Endodermal cell (in vitro differentiated cells): ENCODE measurements around the gene HIGD1C. TPM values are rescaled to one million over a fixed set of nuclear protein-coding genes. Genes with fewer than 3 reads are reported as not detected.

Experiments used
- DNase-seq: peaks from one replicate; pipeline ENCODE4 v3.0.0-alpha.2; 2017
- H3K27ac ChIP-seq: 2 replicates; pipeline ENCODE4 v1.5.1; 2013; ENCODE audit warnings: mild to moderate bottlenecking, low read depth, low read length, moderate library complexity
- H3K27me3 ChIP-seq: 2 replicates; pipeline ENCODE4 v1.6.1; 2013; ENCODE audit warnings: mild to moderate bottlenecking, low read length, moderate library complexity; ENCODE audit not compliant: insufficient read depth, control insufficient read depth, poor library complexity, severe bottlenecking
- H3K36me3 ChIP-seq: 2 replicates; pipeline ENCODE4 v1.7.0; 2013; ENCODE audit warnings: mild to moderate bottlenecking, low read length, moderate library complexity; ENCODE audit not compliant: control insufficient read depth, insufficient read depth
- H3K4me1 ChIP-seq: one replicate; pipeline ENCODE4 v1.7.0; 2013; ENCODE audit warnings: low read length; ENCODE audit not compliant: control insufficient read depth, insufficient read depth
- H3K4me3 ChIP-seq: 2 replicates; pipeline ENCODE4 v1.5.1; 2013; ENCODE audit warnings: mild to moderate bottlenecking, low read length, moderate library complexity
- H3K9ac ChIP-seq: 2 replicates; pipeline ENCODE4 v1.6.1; 2013; ENCODE audit warnings: mild to moderate bottlenecking, low read length, moderate library complexity; ENCODE audit not compliant: poor library complexity, severe bottlenecking; ENCODE audit errors: extremely low read depth
- H3K9me3 ChIP-seq: 2 replicates; pipeline ENCODE4 v1.6.1; 2013; ENCODE audit warnings: mild to moderate bottlenecking, low read length, moderate library complexity; ENCODE audit not compliant: control insufficient read depth
- H3K27ac Mint-ChIP-seq: 2 replicates; pipeline ENCODE4 v1.8.0; 2020; ENCODE audit warnings: mixed read lengths
- H3K27me3 Mint-ChIP-seq: 2 replicates; pipeline ENCODE4 v1.8.0; 2021; ENCODE audit warnings: mild to moderate bottlenecking, mixed read lengths; ENCODE audit not compliant: insufficient read depth
- H3K36me3 Mint-ChIP-seq: 2 replicates; pipeline ENCODE4 v1.8.0; 2020; ENCODE audit warnings: low read depth, mixed read lengths
- H3K4me1 Mint-ChIP-seq: 2 replicates; pipeline ENCODE4 v1.8.0; 2020; ENCODE audit warnings: mixed read lengths
- H3K4me3 Mint-ChIP-seq: 2 replicates; pipeline ENCODE4 v1.8.0; 2020; ENCODE audit warnings: mild to moderate bottlenecking, moderate library complexity, mixed read lengths
- H3K9me3 Mint-ChIP-seq: 2 replicates; pipeline ENCODE4 v1.8.0; 2020; ENCODE audit warnings: mild to moderate bottlenecking, mixed read lengths
- WGBS, 2 experiments: methylation state at CpG; one replicate each; pipeline versions ENCODE4 v1.1.5 to v1.1.7; 2013; ENCODE audit warnings: missing lambda C conversion rate in 2 of 2, mixed read lengths in 1 of 2; ENCODE audit not compliant: insufficient coverage in 1 of 2, insufficient read length in 1 of 2; 5-methylcytosine and 5-hydroxymethylcytosine counted together
- total RNA-seq, 2 donors: library from RNA; stranded (reverse); fragmentation: NEBNext Ultra II Directional in 1 of 2; extraction: Animal tissue kit (Norgen Biotek cat#: 25700) in 1 of 2; gene quantifications; 2 replicates in 1 of 2; 3 replicates in 1 of 2; pipeline ENCODE4 v1.2.1, GENCODE V29; 2021
- TF ChIP-seq, protein P1 (sequence below): fragments of 200-600 bp; sonication (generic); conservative IDR thresholded peaks from 2 replicates; pipeline ENCODE4 v1.5.0; 2021; ENCODE audit warnings: antibody characterized with exemption, mild to moderate bottlenecking

The HIGD1C gene
- total RNA-seq, 2 donors from 2014 or later: not detected

DNA sequence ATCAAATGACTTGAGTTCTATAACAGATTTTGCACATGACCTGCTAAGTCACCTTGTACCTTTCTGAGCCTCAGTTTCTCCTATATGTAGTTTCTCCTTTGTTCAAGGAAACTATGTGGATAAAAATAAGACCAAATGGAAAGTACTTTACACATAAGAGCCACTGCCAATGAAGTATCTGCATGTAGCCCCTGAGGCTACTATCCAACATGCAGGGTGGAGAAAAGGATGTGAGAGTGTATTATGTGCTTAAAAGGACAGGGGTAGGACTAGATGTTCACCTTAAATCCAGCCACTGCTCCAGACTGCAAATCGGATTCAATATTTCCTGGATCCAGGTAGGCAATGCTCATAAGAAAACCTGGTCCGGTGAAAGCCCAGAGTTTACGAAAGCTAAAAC lies 52.7 kb downstream of the HIGD1C start:
- H3K4me1 ChIP-seq: no peaks in the 10 kb centered on the region
- no peak overlapping the region for H3K9ac ChIP-seq
- peak overlapping the region; percentile 59 for H3K27ac Mint-ChIP-seq
- DNase-seq: no peak
- peaks cover 67% of the 10 kb centered on the region for H3K36me3 Mint-ChIP-seq
- peaks cover 57% of the 10 kb centered on the region for H3K36me3 ChIP-seq
- H3K27ac ChIP-seq: peak overlapping the region; percentile 9
- H3K4me3 ChIP-seq: no peak overlapping the region
- no peaks in the 10 kb centered on the region for H3K27me3 Mint-ChIP-seq
- no peaks in the 10 kb centered on the region for H3K27me3 ChIP-seq
- 94 to 100% methylated on average over 2 to 3 of the region's 3 CpGs for WGBS, 2 experiments
- no peaks in the 10 kb centered on the region for H3K9me3 Mint-ChIP-seq
- H3K4me3 Mint-ChIP-seq: no peak overlapping the region
- peaks cover 5% of the 10 kb centered on the region for H3K4me1 Mint-ChIP-seq
- TF ChIP-seq, protein P1, sequence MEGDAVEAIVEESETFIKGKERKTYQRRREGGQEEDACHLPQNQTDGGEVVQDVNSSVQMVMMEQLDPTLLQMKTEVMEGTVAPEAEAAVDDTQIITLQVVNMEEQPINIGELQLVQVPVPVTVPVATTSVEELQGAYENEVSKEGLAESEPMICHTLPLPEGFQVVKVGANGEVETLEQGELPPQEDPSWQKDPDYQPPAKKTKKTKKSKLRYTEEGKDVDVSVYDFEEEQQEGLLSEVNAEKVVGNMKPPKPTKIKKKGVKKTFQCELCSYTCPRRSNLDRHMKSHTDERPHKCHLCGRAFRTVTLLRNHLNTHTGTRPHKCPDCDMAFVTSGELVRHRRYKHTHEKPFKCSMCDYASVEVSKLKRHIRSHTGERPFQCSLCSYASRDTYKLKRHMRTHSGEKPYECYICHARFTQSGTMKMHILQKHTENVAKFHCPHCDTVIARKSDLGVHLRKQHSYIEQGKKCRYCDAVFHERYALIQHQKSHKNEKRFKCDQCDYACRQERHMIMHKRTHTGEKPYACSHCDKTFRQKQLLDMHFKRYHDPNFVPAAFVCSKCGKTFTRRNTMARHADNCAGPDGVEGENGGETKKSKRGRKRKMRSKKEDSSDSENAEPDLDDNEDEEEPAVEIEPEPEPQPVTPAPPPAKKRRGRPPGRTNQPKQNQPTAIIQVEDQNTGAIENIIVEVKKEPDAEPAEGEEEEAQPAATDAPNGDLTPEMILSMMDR: no peak
- H3K9me3 ChIP-seq: no peaks in the 10 kb centered on the region

GRCh38 chr12:51005671-51006070 lies 53.3 kb downstream of the HIGD1C start:
- Mint-ChIP-seq H3K27ac (peak overlapping the region; percentile 69), H3K36me3 (peaks cover 61% of the 10 kb centered on the region), H3K27me3 (no peaks in the 10 kb centered on the region), H3K4me1 (peaks cover 5% of the 10 kb centered on the region), H3K4me3 (no peak overlapping the region), H3K9me3 (no peaks in the 10 kb centered on the region)
- H3K4me3 ChIP-seq: no peak overlapping the region
- no peak overlapping the region for H3K9ac ChIP-seq
- H3K4me1 ChIP-seq: no peaks in the 10 kb centered on the region
- WGBS, 2 experiments: 83 to 96% methylated on average over 2 to 3 of the region's 3 CpGs
- DNase-seq: peak; percentile 59
- no peaks in the 10 kb centered on the region for H3K27me3 ChIP-seq
- peaks cover 51% of the 10 kb centered on the region for H3K36me3 ChIP-seq
- H3K27ac ChIP-seq: no peak overlapping the region
- TF ChIP-seq, protein P1: no peak
- no peaks in the 10 kb centered on the region for H3K9me3 ChIP-seq

- no peak overlapping the region for H3K4me3 ChIP-seq
- no peak overlapping the region for H3K27ac ChIP-seq
- Mint-ChIP-seq H3K36me3 (peaks cover 50% of the 10 kb centered on the region), H3K27me3 (no peaks in the 10 kb centered on the region), H3K4me1 (peaks cover 15% of the 10 kb centered on the region), H3K27ac (peak overlapping the region; percentile 46), H3K4me3 (no peak overlapping the region), H3K9me3 (no peaks in the 10 kb centered on the region)
- WGBS, 2 experiments: 89% methylated on average over 1 of the region's 1 CpG; no CpG with 5 or more reads in 1 of the 2 experiments
- H3K27me3 ChIP-seq: no peaks in the 10 kb centered on the region
- no peak overlapping the region for H3K9ac ChIP-seq
- TF ChIP-seq, protein P1: no peak
- no peak for DNase-seq
- H3K4me1 ChIP-seq: no peaks in the 10 kb centered on the region
- no peaks in the 10 kb centered on the region for H3K9me3 ChIP-seq
- peaks cover 43% of the 10 kb centered on the region for H3K36me3 ChIP-seq
Observed at GRCh38 chr12:51008329-51009055, 56.1 kb downstream of the HIGD1C start.
